Natural killer cell (primary cell): ENCODE results near the gene LMTK2. TPM values are rescaled to one million over a fixed set of nuclear protein-coding genes. Genes with fewer than 3 reads are reported as not detected.

Source experiments
- ATAC-seq, 3 donors: fragments of 150-1000 bp in 2 of 3; fragments of 200-7000 bp in 1 of 3; cut with Tn5 transposase; 1 replicate in 1 of 3; 2 replicates in 2 of 3; pipeline ENCODE4 v1.10.0; 2021; ENCODE audit warnings: mild to moderate bottlenecking in 2 of 3, moderate library complexity in 2 of 3
- DNase-seq, 2 donors: peaks; one replicate each; pipeline versions ENCODE4 v3.0.0 to v3.0.0-alpha.2; 2013 to 2021; ENCODE audit warnings: mixed read lengths in 1 of 2
- H3K27ac ChIP-seq: one replicate; pipeline ENCODE4 v1.5.1; 2013; ENCODE audit warnings: mild to moderate bottlenecking, low read length
- H3K27me3 ChIP-seq: one replicate; pipeline ENCODE4 v1.6.1; 2013; ENCODE audit warnings: low read length; ENCODE audit not compliant: control insufficient read depth, insufficient read depth
- H3K36me3 ChIP-seq: one replicate; pipeline ENCODE4 v1.6.1; 2013; ENCODE audit warnings: low read length; ENCODE audit not compliant: control insufficient read depth, insufficient read depth
- H3K4me1 ChIP-seq: one replicate; pipeline ENCODE4 v1.6.1; 2013; ENCODE audit warnings: low read length; ENCODE audit not compliant: control insufficient read depth, insufficient read depth
- H3K4me3 ChIP-seq: one replicate; pipeline ENCODE4 v1.5.1; 2013; ENCODE audit warnings: low read length
- H3K9me3 ChIP-seq: one replicate; pipeline ENCODE4 v1.6.1; 2013; ENCODE audit warnings: low read length; ENCODE audit not compliant: control insufficient read depth, insufficient read depth
- H3K27ac Mint-ChIP-seq, 2 donors: one replicate each; pipeline ENCODE4 v1.8.0; 2022; ENCODE audit warnings: mild to moderate bottlenecking in 2 of 2, mixed read lengths in 2 of 2, moderate library complexity in 1 of 2
- H3K27me3 Mint-ChIP-seq, 2 donors: one replicate each; pipeline ENCODE4 v1.8.0; 2022; ENCODE audit warnings: low read depth in 2 of 2, mixed read lengths in 2 of 2
- H3K36me3 Mint-ChIP-seq: one replicate; pipeline ENCODE4 v1.8.0; 2022; ENCODE audit warnings: mixed read lengths
- H3K4me1 Mint-ChIP-seq, 2 donors: one replicate each; pipeline ENCODE4 v1.8.0; 2022; ENCODE audit warnings: mixed read lengths in 2 of 2
- H3K4me3 Mint-ChIP-seq: one replicate; pipeline ENCODE4 v1.8.0; 2022; ENCODE audit warnings: mild to moderate bottlenecking, moderate library complexity, mixed read lengths
- H3K9me3 Mint-ChIP-seq, 2 donors: one replicate each; pipeline ENCODE4 v1.8.0; 2022; ENCODE audit warnings: mixed read lengths in 2 of 2
- CTCF ChIP-seq: fragments of 200-600 bp; IDR thresholded peaks from one replicate; pipeline ENCODE4 v1.8.0; 2022; ENCODE audit warnings: antibody characterized with exemption
- WGBS: methylation state at CpG from one replicate; pipeline ENCODE4 v1.1.7; 2013; ENCODE audit warnings: missing lambda C conversion rate; ENCODE audit not compliant: insufficient coverage; 5-methylcytosine and 5-hydroxymethylcytosine counted together
- intact Hi-C: fragments of 100-400 bp; cut with micrococcal nuclease; formaldehyde crosslinking; loops from one replicate; pipeline ENCODE4 v1.14.2; 2022
- total RNA-seq, 4 donors: library from RNA; stranded (reverse); fragments of 120-200 nt in 1 of 4; gene quantifications; one replicate each; pipeline versions ENCODE4 v1.2.3 to v1.2.4, GENCODE V29; 2013 to 2022

The LMTK2 gene
- total RNA-seq, 3 donors from 2014 or later (not counting 1 experiment from before 2014, with no cell fraction given): 18.7 to 33.9 (median 26.6) TPM

DNA sequence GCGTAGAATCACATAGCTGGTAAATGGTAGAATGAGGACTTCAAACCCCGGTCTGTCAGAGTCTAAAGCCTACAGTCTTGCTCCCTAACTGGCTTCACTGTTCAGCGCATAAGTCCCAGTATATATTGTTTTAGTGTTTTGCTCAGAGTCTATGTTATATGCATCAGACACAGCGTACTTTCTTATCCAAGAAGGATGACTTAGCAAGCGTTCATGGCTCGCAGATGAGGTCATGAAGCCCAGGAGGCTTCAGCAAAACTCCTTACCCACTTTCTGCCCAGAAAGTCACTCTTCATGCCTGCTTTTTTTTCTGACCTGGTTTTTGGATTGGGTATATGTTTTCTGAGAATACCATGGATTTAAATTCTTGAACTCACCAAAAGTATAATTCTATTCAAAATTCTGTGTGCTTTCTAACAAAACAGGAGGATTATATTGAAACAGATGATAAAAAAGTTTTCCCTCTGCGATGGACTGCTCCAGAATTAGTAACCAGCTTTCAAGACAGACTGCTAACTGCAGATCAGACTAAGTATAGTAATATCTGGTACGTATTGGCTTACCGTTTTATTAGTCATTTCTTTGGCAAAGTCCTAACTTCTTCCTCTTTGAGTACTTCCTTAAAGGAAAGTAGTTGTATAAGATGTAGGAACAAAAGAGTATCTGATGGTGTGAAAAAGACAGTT lies 79.9 kb downstream of the LMTK2 start:
- H3K4me3 Mint-ChIP-seq: no peak overlapping the region
- 89% methylated on average over 8 of the region's 9 CpGs for WGBS
- no peaks in the 10 kb centered on the region for H3K27me3 Mint-ChIP-seq
- H3K36me3 Mint-ChIP-seq: peaks cover 7% of the 10 kb centered on the region
- no peak for ATAC-seq
- no peaks in the 10 kb centered on the region for H3K9me3 Mint-ChIP-seq
- no peak overlapping the region for H3K27ac Mint-ChIP-seq
- no peak for DNase-seq
- H3K4me1 ChIP-seq: no peaks in the 10 kb centered on the region
- no peaks in the 10 kb centered on the region for H3K27me3 ChIP-seq
- intact Hi-C loops: no loop called here
- no peaks in the 10 kb centered on the region for H3K9me3 ChIP-seq
- no peak overlapping the region for H3K4me3 ChIP-seq
- peaks cover 4% of the 10 kb centered on the region for H3K36me3 ChIP-seq
- H3K27ac ChIP-seq: no peak overlapping the region
- peaks cover 5 to 6% of the 10 kb centered on the region in 2 donors for H3K4me1 Mint-ChIP-seq
- TF ChIP-seq CTCF: no peak

DNA sequence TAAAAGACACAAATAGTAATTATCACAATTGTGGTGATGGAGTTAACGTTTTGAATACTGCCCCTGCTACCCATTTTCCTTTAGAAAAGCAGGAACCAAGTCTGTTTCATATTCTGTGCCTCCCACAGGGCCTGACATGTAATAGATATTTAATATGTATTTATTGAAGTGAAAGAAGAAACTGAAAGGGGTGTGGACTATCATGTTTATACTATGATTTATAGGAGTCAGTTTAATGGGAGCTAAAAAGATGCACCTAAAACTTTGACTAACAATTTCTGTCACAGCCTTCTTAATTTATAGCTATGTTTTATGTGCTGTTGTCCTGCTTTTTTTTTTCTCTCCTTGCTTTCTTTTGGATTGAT lies 80.5 kb downstream of the LMTK2 start:
- ATAC-seq (no peak), DNase-seq (no peak)
- Histone ChIP-seq H3K4me1 (no peaks in the 10 kb centered on the region), H3K36me3 (peaks cover 6% of the 10 kb centered on the region), H3K4me3 (no peak overlapping the region), H3K27me3 (no peaks in the 10 kb centered on the region), H3K27ac (no peak overlapping the region), H3K9me3 (no peaks in the 10 kb centered on the region)
- no peak overlapping the region for H3K27ac Mint-ChIP-seq
- peaks cover 5 to 6% of the 10 kb centered on the region in 2 donors for H3K4me1 Mint-ChIP-seq
- no peaks in the 10 kb centered on the region for H3K27me3 Mint-ChIP-seq
- 20% methylated on average over 1 of the region's 1 CpG for WGBS
- TF ChIP-seq CTCF: no peak
- no peak overlapping the region for H3K4me3 Mint-ChIP-seq
- intact Hi-C loops: no loop called here
- no peaks in the 10 kb centered on the region for H3K9me3 Mint-ChIP-seq
- peaks cover 7% of the 10 kb centered on the region for H3K36me3 Mint-ChIP-seq

DNA sequence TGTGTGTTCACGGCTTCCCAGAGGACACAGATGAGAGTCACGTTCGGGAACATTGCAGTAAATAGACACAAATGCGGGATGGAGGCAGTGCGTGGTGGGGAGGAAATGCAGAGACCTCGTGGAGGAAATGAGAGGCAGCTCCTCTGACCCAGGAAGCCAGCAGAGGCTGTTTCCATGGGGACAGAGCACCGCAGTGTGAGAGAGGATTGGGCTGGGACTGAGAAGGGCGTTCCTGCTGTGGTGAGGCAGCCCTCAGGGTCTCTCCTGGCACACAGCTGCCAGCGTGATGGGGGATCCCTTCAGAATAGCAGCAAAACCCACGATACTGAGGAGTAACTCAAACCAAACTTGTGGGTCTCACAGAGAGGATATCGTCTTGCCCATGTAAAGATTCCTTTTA lies 82.9 kb downstream of the LMTK2 start:
- no peaks in the 10 kb centered on the region for H3K27me3 ChIP-seq
- Mint-ChIP-seq H3K4me1 (peaks cover 5 to 6% of the 10 kb centered on the region in 2 donors), H3K4me3 (no peak overlapping the region), H3K27me3 (no peaks in the 10 kb centered on the region), H3K9me3 (no peaks in the 10 kb centered on the region), H3K27ac (no peak overlapping the region), H3K36me3 (peaks cover 7% of the 10 kb centered on the region)
- ATAC-seq (no peak), DNase-seq (no peak)
- WGBS: 93% methylated on average over 11 of the region's 11 CpGs
- no peak overlapping the region for H3K4me3 ChIP-seq
- no peak overlapping the region for H3K27ac ChIP-seq
- no peaks in the 10 kb centered on the region for H3K9me3 ChIP-seq
- no peaks in the 10 kb centered on the region for H3K4me1 ChIP-seq
- TF ChIP-seq CTCF: no peak
- intact Hi-C loops: no loop called here
- H3K36me3 ChIP-seq: peaks cover 25% of the 10 kb centered on the region
